Ovary (tissue), 9 donors: ENCODE data around the gene ATXN1. TPM values are rescaled to one million over a fixed set of nuclear protein-coding genes. Genes with fewer than 3 reads are reported as not detected.

Experiments
- DNase-seq, 5 donors: peaks; one replicate each; pipeline ENCODE4 v3.0.0-alpha.2; 2019 to 2020
- H3K27ac ChIP-seq, 2 donors: fragments of 200-600 bp; one replicate each; pipeline versions ENCODE4 v1.5.1 to v1.8.0; 2019 to 2022
- H3K27me3 ChIP-seq: fragments of 200-600 bp; one replicate; pipeline ENCODE4 v1.8.0; 2022
- H3K36me3 ChIP-seq: fragments of 200-600 bp; sonication (generic); one replicate; pipeline ENCODE4 v1.5.1; 2019
- H3K4me1 ChIP-seq: one replicate; pipeline ENCODE4 v1.8.1; 2013; ENCODE audit warnings: mild to moderate bottlenecking, moderate library complexity; ENCODE audit not compliant: insufficient read depth
- H3K4me3 ChIP-seq: fragments of 200-600 bp; sonication (generic); one replicate; pipeline ENCODE4 v1.5.1; 2017
- H3K9me3 ChIP-seq, 2 donors: fragments of 200-600 bp in 1 of 2; sonication (generic) in 1 of 2; one replicate each; pipeline versions ENCODE4 v1.5.1 to v1.8.1; 2013 to 2019; ENCODE audit warnings: mild to moderate bottlenecking in 1 of 2, moderate library complexity in 1 of 2
- EP300 ChIP-seq: sonication (generic); formaldehyde crosslinking; IDR thresholded peaks from one replicate; pipeline ENCODE4 v1.6.1; 2017; ENCODE audit warnings: antibody characterized with exemption
- POLR2A ChIP-seq: fragments of 450-650 bp; IDR thresholded peaks from one replicate; pipeline ENCODE4 v1.6.1; 2017; ENCODE audit warnings: antibody characterized with exemption, mild to moderate bottlenecking, moderate library complexity
- WGBS, 3 donors: extraction: QIAGEN DNeasy Blood & Tissue Kit in 1 of 3; methylation state at CpG; one replicate each; pipeline versions ENCODE4 v1.1.5 to v1.1.7; 2013 to 2017; 5-methylcytosine and 5-hydroxymethylcytosine counted together
- intact Hi-C, 4 donors: fragments of 100-400 bp; cut with DNase I; formaldehyde crosslinking; loops; one replicate each; pipeline versions ENCODE4 v1.11.0 to v1.15.1; 2022 to 2023
- polyA plus RNA-seq, 2 donors: library from polyadenylated mRNA; stranded (reverse); fragments of 200-250 nt in 1 of 2; fragments of 350-450 nt in 1 of 2; fragmentation: Illumina TruSeq in 1 of 2; extraction: RNeasy Lipid Tissue Mini Kit (QIAGEN cat#74804) in 1 of 2; gene quantifications; one replicate each; pipeline ENCODE4 v1.2.3, GENCODE V29; 2013 to 2014
- total RNA-seq, 7 donors: library from RNA; depleted of rRNA in 2 of 7; stranded (reverse); fragments of >200 nt in 2 of 7; fragmentation: NEBNext Ultra II Directional in 3 of 7; extraction: Animal tissue kit (Norgen Biotek cat#: 25700) in 3 of 7; gene quantifications; one replicate each; pipeline versions ENCODE4 v1.1.0 to v1.2.4, GENCODE V29; 2016 to 2023
- TF ChIP-seq, protein P1 (sequence below), 3 donors: fragments of 450-650 bp in 2 of 3; fragments of 200-600 bp in 1 of 3; IDR thresholded peaks; one replicate each; pipeline versions ENCODE4 v1.5.1 to v1.8.0; 2016 to 2022; ENCODE audit warnings: antibody characterized with exemption in 3 of 3, mild to moderate bottlenecking in 1 of 3
- donor health status: DM: no; HTN: no; CAD: no; lungs with moderate emphysema.
- donor health status: DM: no; HTN: no; CAD: no.
- donor health status: Bipolar disorder and iron deficiency.
- donor health status: DM: yes; HTN: yes; CAD: no.
- donor health status: DM: no; HTN: no; CAD: no.
- donor health status: DM: yes; HTN: yes; CAD: no.

ATXN1 gene
- total and polyA plus RNA-seq, 9 donors = 7.3 to 38.2 (median 30.4) TPM

DNA sequence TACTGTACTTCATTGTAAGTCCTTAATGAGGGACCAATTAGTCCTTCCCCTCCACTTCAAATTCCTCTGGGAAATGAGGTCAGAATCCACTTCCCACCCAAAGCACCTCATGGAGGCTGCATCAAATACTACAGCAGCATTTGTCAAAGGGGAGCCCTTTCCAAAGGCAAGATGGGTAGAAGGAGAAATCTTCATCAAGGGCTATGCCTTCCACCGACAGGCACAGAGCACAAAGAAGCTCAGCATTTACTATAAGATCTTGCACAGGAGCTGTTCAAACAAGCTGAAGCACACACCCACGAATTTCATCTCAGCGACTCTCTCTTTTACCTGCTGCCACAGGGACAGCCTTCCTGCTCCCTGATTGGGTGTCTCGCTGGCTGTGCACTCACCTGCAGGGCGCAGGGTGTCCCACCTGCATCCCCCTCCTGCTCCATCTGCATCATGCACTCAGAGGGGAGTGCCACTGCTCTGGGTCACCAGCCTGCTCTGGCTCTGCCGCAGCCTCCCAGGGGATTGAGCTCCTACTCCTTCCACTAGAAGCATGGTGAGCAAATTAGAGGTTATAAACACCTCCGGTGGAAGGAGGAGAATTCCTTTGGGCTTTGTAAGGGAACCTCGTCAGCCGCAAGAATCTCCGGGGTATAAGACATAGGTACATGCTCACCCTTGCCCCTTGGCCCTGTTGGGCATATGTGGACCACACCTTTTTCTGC is 164.5 kb downstream of the ATXN1 start:
- Histone ChIP-seq H3K27me3 (no peaks in the 10 kb centered on the region), H3K36me3 (no peaks in the 10 kb centered on the region), H3K27ac (no peak overlapping the region), H3K4me1 (no peaks in the 10 kb centered on the region), H3K4me3 (no peak overlapping the region), H3K9me3 (no peaks in the 10 kb centered on the region)
- intact Hi-C loops = loop anchor here in 1 of 4 donors (10.0 kb wide), 1 partner anchor 1542 kb away; no protein-coding TSS in a partner anchor
- TF ChIP-seq POLR2A = no peak
- TF ChIP-seq, protein P1, sequence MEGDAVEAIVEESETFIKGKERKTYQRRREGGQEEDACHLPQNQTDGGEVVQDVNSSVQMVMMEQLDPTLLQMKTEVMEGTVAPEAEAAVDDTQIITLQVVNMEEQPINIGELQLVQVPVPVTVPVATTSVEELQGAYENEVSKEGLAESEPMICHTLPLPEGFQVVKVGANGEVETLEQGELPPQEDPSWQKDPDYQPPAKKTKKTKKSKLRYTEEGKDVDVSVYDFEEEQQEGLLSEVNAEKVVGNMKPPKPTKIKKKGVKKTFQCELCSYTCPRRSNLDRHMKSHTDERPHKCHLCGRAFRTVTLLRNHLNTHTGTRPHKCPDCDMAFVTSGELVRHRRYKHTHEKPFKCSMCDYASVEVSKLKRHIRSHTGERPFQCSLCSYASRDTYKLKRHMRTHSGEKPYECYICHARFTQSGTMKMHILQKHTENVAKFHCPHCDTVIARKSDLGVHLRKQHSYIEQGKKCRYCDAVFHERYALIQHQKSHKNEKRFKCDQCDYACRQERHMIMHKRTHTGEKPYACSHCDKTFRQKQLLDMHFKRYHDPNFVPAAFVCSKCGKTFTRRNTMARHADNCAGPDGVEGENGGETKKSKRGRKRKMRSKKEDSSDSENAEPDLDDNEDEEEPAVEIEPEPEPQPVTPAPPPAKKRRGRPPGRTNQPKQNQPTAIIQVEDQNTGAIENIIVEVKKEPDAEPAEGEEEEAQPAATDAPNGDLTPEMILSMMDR (IDR thresholded peaks at IDR 0.05) = no peak
- TF ChIP-seq EP300 = no peak
- 85 to 89% (median 87%) methylated on average over 10 of the region's 10 CpGs for WGBS, 3 donors
- DNase-seq = no peak

GRCh38 chr6:16595514-16596120 is 165.6 kb downstream of the ATXN1 start:
- Histone ChIP-seq H3K4me3 (no peak overlapping the region), H3K36me3 (no peaks in the 10 kb centered on the region), H3K27ac (no peak overlapping the region), H3K27me3 (no peaks in the 10 kb centered on the region), H3K9me3 (no peaks in the 10 kb centered on the region), H3K4me1 (no peaks in the 10 kb centered on the region)
- TF ChIP-seq POLR2A (no peak), EP300 (no peak)
- TF ChIP-seq, protein P1 (IDR thresholded peaks at IDR 0.05) = no peak
- WGBS, 3 donors = 80 to 95% (median 85%) methylated on average over 8 of the region's 8 CpGs
- DNase-seq = no peak
- intact Hi-C loops = loop anchor here in 2 of 4 donors (1.0 to 10.0 kb wide), 2 partner anchors 27 to 1541 kb away; no protein-coding TSS in a partner anchor

- intact Hi-C loops = loop anchor here in 2 of 4 donors (1.0 to 10.0 kb wide), 2 partner anchors 27 to 1540 kb away; no protein-coding TSS in a partner anchor
- TF ChIP-seq POLR2A = no peak
- TF ChIP-seq EP300 = no peak
- TF ChIP-seq, protein P1 (IDR thresholded peaks at IDR 0.05) = no peak
- no peak overlapping the region for H3K27ac ChIP-seq
- no peaks in the 10 kb centered on the region for H3K36me3 ChIP-seq
- H3K4me3 ChIP-seq = no peak overlapping the region
- H3K27me3 ChIP-seq = no peaks in the 10 kb centered on the region
- WGBS, 3 donors = 92 to 93% (median 93%) methylated on average over 5 of the region's 5 CpGs
- DNase-seq = no peak
- no peaks in the 10 kb centered on the region for H3K9me3 ChIP-seq
- H3K4me1 ChIP-seq = no peaks in the 10 kb centered on the region
These were observed 166.4 kb downstream of the ATXN1 start for GRCh38 chr6:16594849-16595248.

GRCh38 chr6:16592223-16592911 is 168.9 kb downstream of the ATXN1 start:
- WGBS, 3 donors = 95 to 96% (median 95%) methylated on average over 12 of the region's 12 CpGs
- Histone ChIP-seq H3K27ac (no peak overlapping the region), H3K9me3 (no peaks in the 10 kb centered on the region), H3K4me3 (no peak overlapping the region), H3K36me3 (no peaks in the 10 kb centered on the region), H3K27me3 (no peaks in the 10 kb centered on the region), H3K4me1 (peaks cover 6% of the 10 kb centered on the region)
- no peak for TF ChIP-seq POLR2A
- no peak for DNase-seq
- intact Hi-C loops = loop anchor here in 1 of 4 donors (10.0 kb wide), 1 partner anchor 1538 kb away; no protein-coding TSS in a partner anchor
